Measurements from ENCODE around the gene BRINP3. TPM values are rescaled to one million over a fixed set of nuclear protein-coding genes. Genes with fewer than 3 reads are reported as not detected.

The BRINP3 gene
- total RNA-seq, 3 donors from 2014 or later (not counting 1 experiment from before 2014, with no cell fraction given): not detected

GRCh38 chr1:190327271-190327670 is 150.4 kb downstream of the BRINP3 start:
- H3K36me3 Mint-ChIP-seq: peaks cover 16% of the 10 kb centered on the region
- WGBS (ENCODE audit: insufficient coverage): no CpG with 5 or more reads among the region's 3 CpGs
- ATAC-seq: no peak
- Histone ChIP-seq H3K4me1 (ENCODE audit: control insufficient read depth, insufficient read depth, low read length) (no peaks in the 10 kb centered on the region), H3K9me3 (ENCODE audit: control insufficient read depth, insufficient read depth, low read length) (no peaks in the 10 kb centered on the region), H3K4me3 (ENCODE audit: low read length) (no peak overlapping the region), H3K27me3 (ENCODE audit: control insufficient read depth, insufficient read depth, low read length) (no peaks in the 10 kb centered on the region), H3K27ac (ENCODE audit: low read length) (no peak overlapping the region), H3K36me3 (ENCODE audit: control insufficient read depth, insufficient read depth, low read length) (no peaks in the 10 kb centered on the region)
- H3K9me3 Mint-ChIP-seq: peaks cover 13 to 17% of the 10 kb centered on the region in 2 donors
- no peak for TF ChIP-seq CTCF (IDR thresholded peaks at IDR 0.05)
- no peak overlapping the region for H3K4me3 Mint-ChIP-seq
- intact Hi-C loops (cut with micrococcal nuclease): no loop called here
- no peak for DNase-seq
- H3K27me3 Mint-ChIP-seq (ENCODE audit: low read depth in 2 of 2): no peaks in the 10 kb centered on the region
- no peak overlapping the region for H3K27ac Mint-ChIP-seq
- H3K4me1 Mint-ChIP-seq: no peaks in the 10 kb centered on the region

DNA sequence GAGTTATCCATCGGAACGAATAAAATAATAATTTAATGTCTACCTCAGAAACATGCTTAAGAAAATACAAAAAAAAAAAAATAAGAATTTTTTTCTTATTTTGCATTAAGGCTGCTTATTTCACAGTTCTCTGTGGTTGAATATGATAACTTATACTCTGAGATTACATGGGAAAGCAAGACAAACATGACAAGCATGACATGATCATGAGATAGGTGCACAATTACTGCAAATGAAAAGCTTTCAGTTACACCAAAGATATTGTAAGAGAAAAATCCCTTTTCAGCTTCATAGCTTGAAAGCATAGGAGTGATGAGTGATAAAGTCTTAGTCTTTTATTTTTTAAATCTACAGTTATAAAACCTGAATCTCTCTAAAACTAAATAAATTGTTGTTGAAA is 154.1 kb downstream of the BRINP3 start:
- no CpG with 5 or more reads among the region's 2 CpGs for whole genome bisulfite sequencing (ENCODE audit: insufficient coverage)

DNA sequence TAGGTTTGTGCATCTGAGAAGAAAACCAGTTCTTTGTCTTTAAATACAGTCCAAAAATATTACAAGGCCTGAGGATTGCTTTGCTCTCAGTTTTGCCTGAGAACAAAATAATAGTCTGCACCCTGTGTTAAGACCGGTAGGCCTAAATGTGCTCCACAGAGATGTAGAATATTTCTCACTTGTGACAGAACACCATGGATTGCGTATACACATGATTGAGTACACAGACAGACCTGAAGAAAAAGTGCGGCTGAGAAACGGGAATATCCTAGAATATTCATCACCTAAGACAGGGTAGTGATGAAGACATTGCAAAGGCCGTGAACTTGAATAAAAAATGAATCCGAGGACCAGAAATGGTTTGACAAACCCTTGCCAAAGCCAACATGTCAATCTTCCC is 155.4 kb downstream of the BRINP3 start:
- peaks cover 10 to 14% of the 10 kb centered on the region in 2 donors for H3K9me3 Mint-ChIP-seq
- WGBS (ENCODE audit: insufficient coverage): 95% methylated on average over 4 of the region's 6 CpGs
- TF ChIP-seq CTCF (IDR thresholded peaks at IDR 0.05): no peak
- no peaks in the 10 kb centered on the region for H3K27me3 Mint-ChIP-seq (ENCODE audit: low read depth in 2 of 2)
- ATAC-seq (no peak), DNase-seq (no peak)
- H3K27me3 ChIP-seq (ENCODE audit: control insufficient read depth, insufficient read depth, low read length): no peaks in the 10 kb centered on the region
- no peaks in the 10 kb centered on the region for H3K9me3 ChIP-seq (ENCODE audit: control insufficient read depth, insufficient read depth, low read length)
- no peaks in the 10 kb centered on the region for H3K36me3 ChIP-seq (ENCODE audit: control insufficient read depth, insufficient read depth, low read length)
- no peaks in the 10 kb centered on the region for H3K4me1 ChIP-seq (ENCODE audit: control insufficient read depth, insufficient read depth, low read length)
- no peak overlapping the region for H3K27ac ChIP-seq (ENCODE audit: low read length)
- H3K4me3 Mint-ChIP-seq: no peak overlapping the region
- H3K27ac Mint-ChIP-seq: no peak overlapping the region
- intact Hi-C loops (cut with micrococcal nuclease): no loop called here
- no peaks in the 10 kb centered on the region for H3K4me1 Mint-ChIP-seq
- peaks cover 14% of the 10 kb centered on the region for H3K36me3 Mint-ChIP-seq
- no peak overlapping the region for H3K4me3 ChIP-seq (ENCODE audit: low read length)

More for the DNA sequence above, 154.1 kb downstream of the BRINP3 start:
- Mint-ChIP-seq H3K27me3 (ENCODE audit: low read depth in 2 of 2) (no peaks in the 10 kb centered on the region), H3K9me3 (peaks cover 15 to 16% of the 10 kb centered on the region in 2 donors), H3K36me3 (peaks cover 15% of the 10 kb centered on the region), H3K27ac (no peak overlapping the region), H3K4me1 (no peaks in the 10 kb centered on the region), H3K4me3 (no peak overlapping the region)
- no peaks in the 10 kb centered on the region for H3K4me1 ChIP-seq (ENCODE audit: control insufficient read depth, insufficient read depth, low read length)
- H3K36me3 ChIP-seq (ENCODE audit: control insufficient read depth, insufficient read depth, low read length): no peaks in the 10 kb centered on the region
- no peak overlapping the region for H3K27ac ChIP-seq (ENCODE audit: low read length)
- intact Hi-C loops (cut with micrococcal nuclease): no loop called here
- no peak for ATAC-seq
- H3K9me3 ChIP-seq (ENCODE audit: control insufficient read depth, insufficient read depth, low read length): no peaks in the 10 kb centered on the region
- no peak overlapping the region for H3K4me3 ChIP-seq (ENCODE audit: low read length)
- no peak for TF ChIP-seq CTCF (IDR thresholded peaks at IDR 0.05)
- no peaks in the 10 kb centered on the region for H3K27me3 ChIP-seq (ENCODE audit: control insufficient read depth, insufficient read depth, low read length)
- no peak for DNase-seq

- Histone ChIP-seq H3K4me3 (ENCODE audit: low read length) (no peak overlapping the region), H3K27me3 (ENCODE audit: control insufficient read depth, insufficient read depth, low read length) (no peaks in the 10 kb centered on the region), H3K27ac (ENCODE audit: low read length) (no peak overlapping the region), H3K9me3 (ENCODE audit: control insufficient read depth, insufficient read depth, low read length) (no peaks in the 10 kb centered on the region), H3K4me1 (ENCODE audit: control insufficient read depth, insufficient read depth, low read length) (no peaks in the 10 kb centered on the region), H3K36me3 (ENCODE audit: control insufficient read depth, insufficient read depth, low read length) (no peaks in the 10 kb centered on the region)
- intact Hi-C loops (cut with micrococcal nuclease): no loop called here
- H3K4me1 Mint-ChIP-seq: no peaks in the 10 kb centered on the region
- H3K27ac Mint-ChIP-seq: no peak overlapping the region
- H3K4me3 Mint-ChIP-seq: no peak overlapping the region
- peaks cover 6 to 7% of the 10 kb centered on the region in 2 donors for H3K9me3 Mint-ChIP-seq
- no peak for TF ChIP-seq CTCF (IDR thresholded peaks at IDR 0.05)
- ATAC-seq: no peak
- no CpG with 5 or more reads among the region's 3 CpGs for WGBS (ENCODE audit: insufficient coverage)
- H3K36me3 Mint-ChIP-seq: peaks cover 7% of the 10 kb centered on the region
- no peak for DNase-seq
- no peaks in the 10 kb centered on the region for H3K27me3 Mint-ChIP-seq (ENCODE audit: low read depth in 2 of 2)
Measured at GRCh38 chr1:190320952-190321351, 156.7 kb downstream of the BRINP3 start.

Data from natural killer cell (primary cell).